HEK293 (cell line): Measurements from ENCODE around the gene IQCE.

ENCODE experiments used
- CTCF ChIP-seq: fragments of 450-650 bp; formaldehyde crosslinking; IDR thresholded peaks from 2 replicates; pipeline ENCODE4 v1.5.1; 2016; ENCODE audit warnings: missing biosample characterization, missing genetic modification characterization
- RBAK ChIP-seq: fragments of 450-650 bp; formaldehyde crosslinking; IDR thresholded peaks from 2 replicates; pipeline ENCODE4 v1.5.1; 2016; ENCODE audit warnings: missing biosample characterization, missing genetic modification characterization
- REST ChIP-seq: fragments of 450-650 bp; formaldehyde crosslinking; IDR thresholded peaks from 2 replicates; pipeline ENCODE4 v1.5.1; 2016; ENCODE audit warnings: missing biosample characterization, missing genetic modification characterization
- SCRT2 ChIP-seq: fragments of 450-650 bp; formaldehyde crosslinking; IDR thresholded peaks from 2 replicates; pipeline ENCODE4 v1.5.1; 2016; ENCODE audit warnings: missing biosample characterization, missing genetic modification characterization
- SP2 ChIP-seq: fragments of 450-650 bp; formaldehyde crosslinking; IDR thresholded peaks from 2 replicates; pipeline ENCODE4 v1.5.1; 2016; ENCODE audit warnings: missing biosample characterization, missing genetic modification characterization
- ZNF157 ChIP-seq: fragments of 450-650 bp; formaldehyde crosslinking; IDR thresholded peaks from 2 replicates; pipeline ENCODE4 v1.5.1; 2016; ENCODE audit warnings: missing biosample characterization, missing genetic modification characterization
- ZNF2 ChIP-seq: fragments of 450-650 bp; formaldehyde crosslinking; IDR thresholded peaks from 2 replicates; pipeline ENCODE4 v1.5.1; 2016; ENCODE audit warnings: missing biosample characterization, missing genetic modification characterization
- ZNF398 ChIP-seq: fragments of 450-650 bp; formaldehyde crosslinking; IDR thresholded peaks from 2 replicates; pipeline ENCODE4 v1.5.1; 2017; ENCODE audit warnings: missing biosample characterization, missing genetic modification characterization
- ZNF449 ChIP-seq: fragments of 450-650 bp; formaldehyde crosslinking; IDR thresholded peaks from 2 replicates; pipeline ENCODE4 v1.5.1; 2017; ENCODE audit warnings: missing biosample characterization, mild to moderate bottlenecking, missing genetic modification characterization, moderate library complexity
- ZNF639 ChIP-seq: fragments of 450-650 bp; formaldehyde crosslinking; IDR thresholded peaks from 2 replicates; pipeline ENCODE4 v1.5.1; 2016; ENCODE audit warnings: missing biosample characterization, missing genetic modification characterization
- ZNF664 ChIP-seq: fragments of 450-650 bp; formaldehyde crosslinking; IDR thresholded peaks from 2 replicates; pipeline ENCODE4 v1.5.1; 2016; ENCODE audit warnings: missing biosample characterization, missing genetic modification characterization
- ZNF792 ChIP-seq: fragments of 450-650 bp; formaldehyde crosslinking; IDR thresholded peaks from 2 replicates; pipeline ENCODE4 v1.5.1; 2016; ENCODE audit warnings: missing biosample characterization, missing genetic modification characterization

- TF ChIP-seq SP2 (tag by site-specific recombination) (no peak; the same call in 1 of the 2 replicates), ZNF792 (no peak), ZNF2 (tag by site-specific recombination) (no peak), ZNF157 (tag by site-specific recombination) (no peak), REST (tag by site-specific recombination) (no peak), ZNF639 (no peak), RBAK (tag by site-specific recombination) (no peak), SCRT2 (tag by site-specific recombination) (no peak), CTCF (tag by site-specific recombination) (no peak), ZNF449 (tag by site-specific recombination) (no peak), ZNF398 (tag by site-specific recombination) (no peak), ZNF664 (no peak)
Observed at GRCh38 chr7:2645274-2645868, 86.6 kb downstream of the IQCE start.
